GM19395 (cell line): ENCODE results near the gene PLXNA2.

Experiments
- ATAC-seq: cut with Tn5 transposase; IDR thresholded peaks from one replicate; pipeline ENCODE4 v1.9.1; 2021; ENCODE audit warnings: mild to moderate bottlenecking, moderate library complexity; ENCODE audit not compliant: unreplicated experiment

The PLXNA2 gene

DNA sequence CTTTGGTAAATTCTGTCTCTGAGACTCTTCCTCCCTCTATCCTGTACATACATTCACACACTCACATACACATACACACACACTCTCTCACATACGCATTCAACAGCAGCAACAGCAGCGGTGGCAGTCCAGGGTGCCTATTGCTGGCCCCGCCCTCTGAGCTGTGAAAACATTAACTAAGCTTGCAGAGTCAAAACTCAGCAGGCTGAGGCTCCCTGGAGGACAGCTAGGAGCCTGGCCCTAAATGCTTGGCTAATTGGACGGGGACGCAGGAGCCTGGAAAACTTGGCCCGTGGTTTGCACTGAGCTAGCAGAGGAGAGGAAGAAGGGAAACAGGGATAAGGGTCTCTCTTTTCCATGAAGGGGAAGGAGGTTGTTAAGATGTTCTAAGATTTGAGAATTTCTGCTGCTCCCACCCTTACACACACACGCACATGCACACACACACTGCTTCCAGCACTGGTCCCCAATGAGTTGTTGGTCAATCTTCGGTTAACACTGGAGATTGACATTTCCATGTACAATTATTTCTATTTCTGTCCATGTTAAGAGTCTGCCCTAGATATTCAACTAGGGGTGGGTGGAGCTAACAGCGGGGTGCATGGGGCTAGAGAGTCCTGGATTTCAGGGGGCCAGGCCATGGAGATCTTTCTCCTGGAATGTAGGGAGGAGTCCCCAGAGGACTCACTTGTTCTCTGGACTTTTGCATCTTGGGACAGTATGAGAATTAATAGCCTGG is 94.2 kb downstream of the PLXNA2 start:
- ATAC-seq: no peak

DNA sequence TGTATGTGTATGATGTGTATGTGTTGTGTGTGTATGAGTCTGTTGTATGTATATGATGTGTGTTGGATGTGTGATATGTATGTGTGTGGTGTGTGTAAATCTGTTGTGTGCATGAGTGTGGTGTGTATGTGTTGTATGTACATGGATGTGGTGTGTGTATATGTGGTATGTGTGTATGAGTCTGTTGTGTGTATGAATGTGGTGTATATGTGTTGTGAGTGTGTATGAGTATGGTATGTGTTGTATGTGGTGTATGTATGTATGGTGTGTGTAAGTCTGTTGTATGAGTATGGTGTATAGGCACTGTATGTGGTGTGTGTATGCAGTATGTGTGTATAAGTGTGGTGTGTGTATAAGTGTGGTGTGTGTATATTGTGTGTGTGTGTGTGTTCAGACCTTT is 95.0 kb downstream of the PLXNA2 start:
- ATAC-seq: no peak

DNA sequence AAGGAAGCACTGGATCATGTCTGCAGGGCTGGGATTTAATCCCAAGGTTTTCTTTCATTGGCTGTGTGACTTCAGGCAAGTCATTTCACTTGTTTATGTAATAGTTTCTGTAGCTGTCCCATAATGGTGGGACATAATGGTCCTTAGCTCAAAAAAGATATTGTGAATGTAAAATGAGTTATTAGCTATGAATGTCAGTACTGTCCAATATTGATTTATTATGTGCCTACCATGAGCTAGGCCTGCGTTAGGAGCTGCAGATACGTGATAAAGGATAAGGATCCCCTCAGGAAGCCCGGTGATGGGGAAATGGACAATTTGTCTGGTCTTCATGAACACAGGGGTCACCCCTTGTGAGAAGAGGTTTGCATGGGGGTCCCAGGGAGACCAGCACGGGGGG is 95.8 kb downstream of the PLXNA2 start:
- no peak for ATAC-seq

DNA sequence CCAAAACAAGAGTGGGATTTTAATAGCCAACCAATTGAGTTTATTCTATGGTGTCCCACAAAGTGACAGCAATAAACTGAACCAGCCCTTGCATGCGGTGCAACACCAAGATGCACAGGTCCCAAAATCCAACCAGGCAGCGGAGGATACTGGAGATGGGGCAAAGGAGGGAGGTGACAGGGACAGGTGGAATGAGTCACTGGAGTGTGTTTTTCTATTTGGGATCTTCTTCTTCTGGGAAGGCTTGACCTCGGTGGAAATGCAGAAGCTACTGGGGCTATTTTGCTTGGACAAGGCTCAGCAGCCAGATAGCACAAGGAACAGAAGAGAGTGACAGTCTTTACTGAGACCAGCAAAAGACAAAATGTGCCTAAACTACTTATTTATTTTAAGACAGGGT is 97.5 kb downstream of the PLXNA2 start:
- no peak for ATAC-seq

DNA sequence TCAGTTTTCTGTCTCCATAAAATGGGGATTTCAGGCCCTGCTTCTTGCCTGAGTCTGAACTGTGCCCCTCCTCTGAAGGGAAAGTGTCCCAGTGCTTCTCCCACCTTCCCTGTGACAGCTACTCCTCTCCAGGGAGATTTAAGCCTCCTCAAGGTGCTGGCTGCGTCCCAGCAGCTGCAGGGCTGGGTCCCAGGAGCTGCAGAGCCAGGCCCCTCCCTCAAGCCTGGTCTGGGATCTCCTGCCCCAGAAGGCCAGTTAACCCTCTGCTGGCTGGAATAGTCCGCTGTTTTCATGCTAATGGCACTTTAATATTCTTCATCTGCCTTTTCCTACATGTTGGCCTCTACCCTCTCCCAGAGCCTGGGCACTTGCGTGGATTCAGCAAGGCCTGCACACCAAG is 99.0 kb downstream of the PLXNA2 start:
- no peak for ATAC-seq

DNA sequence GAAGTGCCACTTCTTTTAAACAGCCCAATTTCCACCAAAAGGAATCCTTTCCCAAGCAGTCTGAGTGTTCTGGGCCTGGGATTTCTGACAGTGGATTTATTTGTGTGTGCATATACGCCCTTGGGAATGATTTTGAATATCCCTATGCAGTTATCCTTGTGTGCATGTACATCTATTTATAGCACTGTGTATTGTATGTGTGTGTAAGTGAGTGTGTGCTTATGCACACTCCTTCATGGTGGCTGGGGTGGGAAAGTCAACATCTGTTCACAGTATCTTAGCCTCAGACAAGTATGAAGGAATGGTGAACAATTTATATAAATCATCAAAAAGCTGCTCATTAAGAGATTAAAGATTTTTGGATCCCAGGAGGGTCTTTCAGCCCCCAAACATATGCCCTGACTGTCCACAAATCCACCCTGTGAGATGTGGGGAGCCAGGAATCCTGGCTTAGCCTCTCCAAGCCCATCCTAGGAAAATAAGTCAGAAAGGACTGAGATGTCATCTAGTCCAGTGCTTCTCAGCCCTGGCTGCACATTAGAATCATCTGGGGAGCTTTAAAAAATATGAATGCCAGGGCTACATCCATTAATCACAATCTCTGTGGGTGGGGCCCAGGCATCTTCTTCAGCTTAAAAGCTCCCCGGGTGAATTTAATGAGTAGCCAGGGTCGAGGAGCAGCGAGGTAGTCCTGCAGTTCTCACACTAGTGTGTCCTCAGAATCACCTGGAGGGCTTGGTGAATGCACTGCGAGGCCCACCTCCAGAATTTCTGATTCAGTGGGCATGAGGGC is 101.4 kb downstream of the PLXNA2 start:
- ATAC-seq: no peak

DNA sequence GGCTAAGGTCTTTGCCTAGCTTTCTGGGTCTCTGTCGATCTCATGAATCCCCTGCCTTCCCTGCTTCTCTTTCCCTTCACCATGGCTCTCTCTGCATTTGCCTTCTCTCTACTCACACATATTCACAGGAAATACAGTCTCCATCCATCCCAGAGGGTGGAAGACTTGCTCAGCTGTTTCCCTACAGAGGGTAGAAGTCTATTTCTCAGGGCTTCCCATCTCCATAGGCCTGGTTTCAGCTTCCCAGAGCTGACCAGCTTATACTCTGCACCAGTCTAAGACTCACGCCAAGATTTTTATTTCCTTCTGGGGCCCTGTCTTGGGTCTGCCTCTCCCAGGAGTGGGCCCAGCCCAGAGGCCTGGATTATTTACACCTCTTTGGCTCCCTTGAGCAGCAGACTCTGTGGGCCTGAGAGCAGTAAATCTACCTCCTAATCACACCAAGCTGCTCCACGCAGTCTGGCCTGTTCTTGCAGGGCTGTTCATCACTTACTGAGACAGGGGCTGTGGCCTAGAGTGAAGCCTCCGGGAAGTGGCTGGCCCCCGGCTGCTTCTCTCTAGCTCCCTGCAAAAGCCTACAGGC is 102.5 kb downstream of the PLXNA2 start:
- ATAC-seq: no peak

DNA sequence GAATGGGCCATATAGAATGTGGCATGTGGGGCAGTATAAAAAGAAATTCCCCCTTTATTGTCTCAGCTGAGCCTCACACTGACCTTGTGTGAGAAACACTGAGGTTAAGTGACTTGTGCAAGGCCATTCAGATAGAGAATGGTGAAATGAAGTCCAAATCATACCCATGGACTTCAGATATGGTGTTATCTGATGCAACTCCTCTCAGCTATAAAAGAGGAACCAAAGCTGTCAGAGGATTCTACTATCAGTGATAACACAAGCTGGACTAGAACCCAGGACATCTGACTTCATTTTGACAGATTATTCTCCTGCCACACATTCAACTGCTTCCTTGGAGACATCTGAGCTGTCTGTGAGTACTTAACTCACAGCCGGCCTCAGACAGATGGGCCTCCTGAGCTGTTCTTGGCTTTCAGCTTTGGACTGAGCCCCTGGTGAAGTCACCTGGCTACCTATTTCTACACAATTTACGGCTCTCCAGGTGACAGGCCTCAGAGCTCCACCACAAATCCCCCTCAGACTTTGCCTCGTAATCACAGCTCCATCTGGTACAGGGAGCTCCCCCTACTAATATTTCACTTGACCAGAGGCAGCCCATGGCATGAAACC is 104.6 kb downstream of the PLXNA2 start:
- ATAC-seq: no peak

DNA sequence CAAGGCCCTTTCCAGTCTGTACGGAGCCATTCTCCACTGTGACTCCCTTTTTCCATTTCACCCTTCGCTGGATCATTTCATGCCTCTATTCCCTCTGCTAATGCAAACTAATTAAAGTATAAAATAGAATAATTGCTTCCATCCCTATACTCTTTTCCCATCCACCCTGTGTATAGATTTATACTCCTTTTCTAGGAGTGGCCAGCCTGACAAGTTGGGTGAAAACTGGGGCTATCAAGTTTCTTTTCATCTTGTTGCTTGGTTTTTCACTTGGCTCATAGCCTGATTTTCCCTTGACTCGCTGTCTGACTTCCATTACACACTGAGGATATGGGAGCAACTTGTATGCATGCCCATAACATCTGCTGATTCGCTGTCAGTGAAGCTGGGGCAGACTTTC is 107.0 kb downstream of the PLXNA2 start:
- no peak for ATAC-seq

DNA sequence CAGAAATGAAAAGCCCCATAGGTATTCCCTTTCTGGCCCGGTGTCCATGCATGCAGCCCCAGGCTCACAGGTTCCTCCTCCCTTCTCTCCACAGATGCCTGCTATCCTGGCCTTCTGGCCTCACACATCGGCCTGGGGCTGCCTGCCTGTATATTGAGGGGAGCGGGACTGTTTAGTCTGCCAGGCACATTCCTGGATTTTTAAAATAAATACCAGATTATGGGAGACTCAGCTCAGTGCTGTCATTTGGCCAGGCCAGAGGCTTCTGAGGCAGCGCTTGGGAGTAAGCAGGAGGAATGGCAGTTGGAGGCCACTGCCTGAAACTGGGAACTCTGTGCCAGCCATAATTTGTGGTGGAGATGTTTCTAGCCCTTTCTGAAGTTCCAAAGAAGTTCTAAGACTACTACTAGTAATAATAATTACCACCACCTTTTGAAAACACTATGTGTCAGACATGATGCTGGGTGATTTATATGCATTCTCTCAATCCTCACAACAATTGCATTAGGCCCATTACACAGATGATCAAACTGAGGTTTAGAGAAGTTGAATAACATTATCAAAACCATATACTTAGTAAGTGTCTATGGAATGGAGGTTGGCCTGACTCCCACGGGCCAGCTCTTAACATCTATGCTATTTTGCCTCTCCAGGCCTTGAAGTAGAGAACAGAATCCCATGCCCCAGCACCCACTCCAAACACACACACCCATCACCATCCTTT is 107.6 kb downstream of the PLXNA2 start:
- no peak for ATAC-seq

DNA sequence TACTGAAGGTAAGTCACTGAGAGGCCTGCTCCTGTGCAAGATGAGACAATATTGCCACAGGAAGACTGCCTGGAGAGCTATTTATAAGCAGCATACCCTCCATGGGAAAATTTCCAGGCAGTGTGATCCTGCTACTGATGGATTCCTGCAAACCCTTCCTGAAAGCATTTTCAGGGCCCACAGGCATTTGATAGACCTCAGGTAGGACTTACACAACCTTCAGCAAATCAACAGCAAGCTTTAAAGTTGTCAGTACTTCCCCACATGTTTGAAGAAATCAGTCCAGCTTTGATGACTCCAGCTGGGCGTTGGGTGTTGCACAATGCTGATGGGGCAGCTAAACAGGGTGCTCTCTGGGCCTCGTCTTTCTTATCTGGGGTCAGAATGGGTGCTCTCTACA is 108.8 kb downstream of the PLXNA2 start:
- no peak for ATAC-seq

DNA sequence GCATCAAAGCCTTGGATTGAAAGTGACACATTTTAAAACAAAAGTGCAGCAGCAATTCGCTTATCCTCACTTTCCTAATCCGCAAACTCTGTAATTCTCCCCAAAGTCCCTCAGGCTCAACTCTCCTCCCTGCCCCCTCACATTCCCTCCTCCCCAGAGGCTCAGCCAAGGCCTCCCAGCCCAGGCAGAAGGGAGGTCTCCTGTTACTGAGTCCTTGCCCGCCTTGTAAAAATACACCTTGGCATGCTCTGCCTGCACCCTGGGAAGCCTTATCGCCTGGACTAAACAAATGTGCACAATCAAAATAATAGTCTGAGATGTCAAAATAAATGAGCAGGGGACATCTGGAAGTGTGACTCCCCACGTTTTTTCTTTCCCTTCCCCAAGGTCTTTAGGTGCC is 109.7 kb downstream of the PLXNA2 start:
- ATAC-seq: no peak

DNA sequence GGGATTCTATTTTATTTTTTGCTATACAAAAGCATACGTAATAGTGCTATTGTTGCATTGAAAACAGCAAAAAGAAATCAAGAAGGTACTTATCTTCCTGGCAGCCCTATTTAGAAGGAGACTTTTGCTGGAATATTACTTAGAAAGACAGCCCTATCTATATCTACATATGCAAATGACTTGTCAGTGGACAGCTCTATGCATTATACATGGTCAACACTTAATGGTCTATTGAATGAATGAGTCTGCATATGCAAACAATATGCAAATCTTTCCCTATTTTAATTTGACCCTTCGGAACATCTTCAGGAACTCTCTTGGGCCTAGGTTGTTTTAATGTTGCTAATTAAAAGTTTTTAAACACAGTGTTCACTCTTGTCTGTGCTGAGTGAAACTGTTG is 110.8 kb downstream of the PLXNA2 start:
- no peak for ATAC-seq

DNA sequence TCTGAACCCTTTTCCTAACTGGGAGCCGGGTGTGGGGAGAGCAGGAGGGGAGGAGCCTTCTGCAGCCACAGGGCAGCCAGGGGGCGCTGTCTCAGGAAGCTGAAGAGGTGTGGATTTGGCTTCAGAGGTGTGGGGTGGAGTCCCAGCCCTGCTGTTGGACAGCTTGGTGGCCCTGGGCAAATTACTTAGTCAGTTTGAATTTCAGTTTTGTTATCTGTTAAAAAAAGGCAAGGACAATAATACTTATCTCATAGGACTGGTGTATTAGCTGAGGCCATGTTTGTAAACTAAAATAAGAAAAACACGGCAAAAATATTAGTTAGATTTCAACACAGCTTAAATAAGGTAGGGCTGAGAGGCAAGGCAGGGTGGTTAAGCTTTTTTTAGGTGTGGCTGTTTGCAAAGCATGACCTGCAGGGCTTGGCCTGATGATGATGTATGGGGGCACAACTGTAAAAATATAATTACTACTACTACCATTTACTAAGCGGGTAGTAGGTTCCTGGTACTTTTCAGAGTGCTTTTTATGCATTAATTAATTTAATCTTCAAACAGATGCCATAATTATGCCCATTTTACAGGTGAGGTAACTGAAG is 111.8 kb downstream of the PLXNA2 start:
- ATAC-seq: peak; percentile 95

DNA sequence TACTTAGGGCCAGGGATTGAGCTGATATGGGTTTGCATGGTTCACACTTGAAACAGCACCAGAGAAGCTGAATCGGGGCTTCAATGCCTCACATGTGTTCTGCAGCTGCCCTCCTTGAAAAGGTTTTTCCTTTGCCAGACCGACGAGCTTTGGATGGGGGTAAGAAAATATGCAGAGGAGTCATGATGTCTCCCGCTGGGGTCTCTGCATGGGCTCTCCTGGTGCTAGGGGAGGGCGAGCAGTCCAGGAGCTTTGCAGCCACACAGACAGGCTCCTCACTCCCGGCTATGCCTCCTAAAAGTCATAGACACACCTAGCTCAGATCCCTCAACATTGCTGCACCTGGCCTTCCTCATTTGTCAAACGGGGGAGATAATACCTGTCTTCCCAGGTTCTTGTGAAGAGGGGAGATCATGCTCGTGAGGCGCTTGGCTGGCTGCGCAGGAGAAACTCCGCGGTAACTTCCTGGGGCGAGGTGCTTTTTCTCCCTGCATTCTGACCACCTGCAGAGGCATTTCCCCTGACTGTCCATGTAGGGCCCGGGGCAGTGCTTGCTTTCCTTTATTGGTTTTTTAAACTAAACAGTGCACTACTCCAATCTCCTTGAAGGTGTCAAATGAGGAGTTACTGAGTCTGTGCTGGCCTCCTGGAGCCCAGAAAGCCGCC is 112.4 kb downstream of the PLXNA2 start:
- ATAC-seq: peak; percentile 41

DNA sequence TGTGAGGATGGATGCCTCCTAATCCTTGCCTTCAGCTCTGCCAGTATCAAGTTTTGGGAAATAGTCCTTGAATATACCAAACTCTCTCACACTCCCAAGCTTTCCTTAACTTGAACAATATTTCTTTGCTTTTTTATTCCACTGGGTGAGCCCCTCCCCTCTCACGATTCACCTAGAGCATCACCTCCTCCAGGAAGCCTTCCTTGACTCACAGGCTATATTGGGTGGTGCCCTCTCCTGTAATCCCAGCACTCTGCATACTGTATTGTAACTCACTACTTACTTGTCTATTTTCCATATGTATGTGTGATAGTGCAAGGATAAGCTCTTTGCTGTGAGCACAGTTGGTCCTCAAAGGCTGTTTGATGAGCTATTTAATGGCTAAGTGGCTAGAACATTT is 114.7 kb downstream of the PLXNA2 start:
- ATAC-seq: no peak

DNA sequence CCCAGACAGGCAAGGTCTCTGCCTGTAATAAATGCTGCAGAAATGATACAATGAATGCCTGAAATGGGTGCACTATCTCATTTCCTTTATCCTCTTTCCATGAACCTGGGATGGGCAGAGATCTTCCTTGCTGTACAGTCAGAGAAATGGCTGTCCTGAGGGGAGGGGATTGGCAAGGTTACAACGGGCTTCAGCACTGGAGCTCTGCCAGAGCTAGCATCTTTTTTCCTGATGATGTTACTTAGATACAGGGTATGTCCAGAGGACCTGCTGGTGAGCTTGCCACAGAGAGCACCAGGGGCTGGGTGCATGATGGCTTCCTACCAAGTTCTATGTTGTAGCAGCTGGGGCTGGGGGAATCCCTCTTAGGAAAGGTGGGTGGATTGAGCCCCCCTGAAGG is 115.1 kb downstream of the PLXNA2 start:
- no peak for ATAC-seq

DNA sequence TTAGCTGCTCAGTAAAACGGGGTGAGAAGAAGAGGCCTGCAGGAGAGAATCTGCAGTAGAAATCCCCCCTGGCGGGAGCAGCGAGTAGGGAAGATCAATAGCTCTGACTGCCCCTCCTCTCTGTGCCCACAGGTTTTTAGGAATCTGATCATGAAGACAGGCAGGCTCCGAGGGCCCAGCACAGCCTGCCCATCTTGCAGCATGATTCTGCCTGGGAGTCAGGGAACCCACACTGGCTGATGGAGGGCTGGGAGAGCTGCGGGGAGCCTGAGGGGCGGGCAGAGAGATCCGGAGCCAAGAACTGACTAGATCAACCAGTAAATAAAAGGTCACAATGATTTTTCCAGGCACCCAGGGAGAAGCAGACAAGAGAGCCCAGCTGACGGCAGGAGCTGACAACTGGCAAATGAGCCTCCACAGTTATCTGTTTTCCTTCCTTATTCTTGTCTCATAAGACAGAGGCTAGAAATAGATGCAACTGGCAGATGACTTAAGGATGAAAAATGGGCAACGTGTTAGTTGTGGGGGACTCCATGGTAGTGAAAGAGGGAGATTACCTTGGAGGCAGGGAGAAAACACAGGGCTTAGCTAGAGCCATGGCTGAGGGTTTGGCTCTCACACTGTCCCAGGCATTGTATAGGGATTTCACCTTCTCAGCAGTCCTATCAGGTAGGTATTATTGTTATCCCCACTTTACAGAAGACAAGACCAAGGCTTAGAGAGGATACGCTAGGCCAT is 116.2 kb downstream of the PLXNA2 start:
- ATAC-seq: no peak

DNA sequence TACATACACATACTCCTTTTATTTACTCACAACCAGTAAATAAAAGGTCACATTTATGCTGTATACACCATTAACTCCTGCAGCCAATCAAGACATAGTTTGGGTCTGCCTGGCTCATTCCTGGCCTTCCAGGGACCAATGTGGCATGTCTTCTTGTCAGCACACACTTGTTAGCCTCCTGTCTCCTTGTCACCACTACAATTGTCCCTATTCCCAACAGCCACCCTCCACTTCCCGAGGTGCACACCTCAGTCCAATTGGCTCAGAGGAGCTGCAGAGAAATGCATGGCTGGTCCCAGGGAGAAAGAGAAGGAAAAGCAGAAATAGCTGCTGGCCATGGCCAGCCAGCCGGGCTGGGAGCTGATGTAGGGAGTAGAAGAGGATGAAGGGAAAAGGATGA is 116.9 kb downstream of the PLXNA2 start:
- ATAC-seq: no peak
